GM12878 (cell line): ENCODE data around the gene ATP1A1. TPM values are rescaled to one million over a fixed set of nuclear protein-coding genes. Genes with fewer than 3 reads are reported as not detected.

ENCODE experiments used
- EP300 ChIP-seq, 2 experiments: fragments of 150-350 bp in 1 of 2; IDR thresholded peaks; 2 replicates each; pipeline ENCODE4 v1.6.1; 2011 to 2012; ENCODE audit warnings: low read depth in 2 of 2, low read length in 2 of 2, borderline replicate concordance in 1 of 2, improper control_type of control experiment in 1 of 2, inconsistent platforms in 1 of 2; ENCODE audit not compliant: control insufficient read depth in 1 of 2
- HDAC6 ChIP-seq: fragments of 200-600 bp; sonication (generic); IDR thresholded peaks from one replicate; pipeline ENCODE4 v1.8.0; 2017; ENCODE audit warnings: antibody characterized with exemption; ENCODE audit not compliant: unreplicated experiment
- IKZF1 ChIP-seq: fragments of 450-650 bp; conservative IDR thresholded peaks from 2 replicates; pipeline ENCODE4 v1.6.1; 2017; ENCODE audit warnings: antibody characterized with exemption, mild to moderate bottlenecking
- IKZF2 ChIP-seq, 2 experiments: fragments of 450-650 bp; IDR thresholded peaks; 2 replicates each; pipeline ENCODE4 v1.6.1; 2017; ENCODE audit warnings: mild to moderate bottlenecking in 2 of 2, moderate library complexity in 2 of 2
- KDM1A ChIP-seq: fragments of 200-600 bp; sonication (generic); IDR thresholded peaks from 2 replicates; pipeline ENCODE4 v1.6.1; 2016; ENCODE audit warnings: borderline replicate concordance
- POLR2AphosphoS5 ChIP-seq: IDR thresholded peaks from 2 replicates; pipeline ENCODE4 v1.6.1; 2011; ENCODE audit warnings: mild to moderate bottlenecking, low read length, inconsistent platforms
- TCF7 ChIP-seq: IDR thresholded peaks from 2 replicates; pipeline ENCODE4 v1.6.1; 2014; ENCODE audit warnings: antibody characterized with exemption, borderline replicate concordance
- polyA plus RNA-seq, 11 experiments: library from polyadenylated mRNA; depleted of rRNA in 4 of 11; unstranded in 6 of 11; stranded (reverse) in 5 of 11; fragments of >200 nt; fragmentation: Nextera tagmentation in 4 of 11; fragmentation: Illumina TruSeq in 1 of 11; extraction: Ambion mirVana in 4 of 11; extraction: Trizol in 1 of 11; gene quantifications; 1 replicate in 1 of 11; 2 replicates in 10 of 11; pipeline versions ENCODE4 v1.2.1 to v1.2.3, GENCODE V29; 2011 to 2016; ENCODE audit warnings: inconsistent platforms in 2 of 11, missing spikeins in 2 of 11, low read depth in 1 of 11
- total RNA-seq, 4 experiments: library from RNA; depleted of rRNA in 3 of 4; stranded (reverse); fragments of >200 nt in 3 of 4; fragmentation: Illumina TruSeq in 1 of 4; extraction: Trizol in 1 of 4; gene quantifications; 2 replicates each; pipeline versions ENCODE4 v1.2.1 to v1.2.3, GENCODE V29; 2013 to 2021
- TF ChIP-seq, protein P1 (sequence below): fragments of 450-650 bp; IDR thresholded peaks from 2 replicates; pipeline ENCODE4 v1.6.1; 2016; ENCODE audit warnings: mild to moderate bottlenecking
- TF ChIP-seq, protein P2 (sequence below): fragments of 450-650 bp; conservative IDR thresholded peaks from 2 replicates; pipeline ENCODE4 v1.6.1; 2017; ENCODE audit warnings: mild to moderate bottlenecking, moderate library complexity
- TF ChIP-seq, protein P3 (sequence below): IDR thresholded peaks from 2 replicates; pipeline ENCODE4 v1.6.1; 2011; ENCODE audit warnings: mild to moderate bottlenecking, low read depth, low read length, moderate library complexity; ENCODE audit not compliant: insufficient replicate concordance
- TF ChIP-seq, protein P4 (sequence below): IDR thresholded peaks from 2 replicates; pipeline ENCODE4 v1.6.1; 2012; ENCODE audit warnings: low read depth, low read length, improper control_type of control experiment
- TF ChIP-seq, protein P5 (sequence below): IDR thresholded peaks from 2 replicates; pipeline ENCODE4 v1.6.1; 2012; ENCODE audit warnings: low read depth, low read length, improper control_type of control experiment
- TF ChIP-seq, protein P6 (sequence below): fragments of 450-650 bp; IDR thresholded peaks from 2 replicates; pipeline ENCODE4 v1.6.1; 2017; ENCODE audit warnings: mild to moderate bottlenecking, moderate library complexity
- TF ChIP-seq, protein P7 (sequence below): fragments of 150-350 bp; IDR thresholded peaks from 2 replicates; pipeline ENCODE4 v1.6.1; 2016; ENCODE audit warnings: low read depth, low read length

Gene ATP1A1
- total and polyA plus RNA-seq, 10 of the 15 experiments (the other 5 are each of a cell fraction or from before 2014, with no cell fraction given): 113 to 566 (median 313) TPM

DNA sequence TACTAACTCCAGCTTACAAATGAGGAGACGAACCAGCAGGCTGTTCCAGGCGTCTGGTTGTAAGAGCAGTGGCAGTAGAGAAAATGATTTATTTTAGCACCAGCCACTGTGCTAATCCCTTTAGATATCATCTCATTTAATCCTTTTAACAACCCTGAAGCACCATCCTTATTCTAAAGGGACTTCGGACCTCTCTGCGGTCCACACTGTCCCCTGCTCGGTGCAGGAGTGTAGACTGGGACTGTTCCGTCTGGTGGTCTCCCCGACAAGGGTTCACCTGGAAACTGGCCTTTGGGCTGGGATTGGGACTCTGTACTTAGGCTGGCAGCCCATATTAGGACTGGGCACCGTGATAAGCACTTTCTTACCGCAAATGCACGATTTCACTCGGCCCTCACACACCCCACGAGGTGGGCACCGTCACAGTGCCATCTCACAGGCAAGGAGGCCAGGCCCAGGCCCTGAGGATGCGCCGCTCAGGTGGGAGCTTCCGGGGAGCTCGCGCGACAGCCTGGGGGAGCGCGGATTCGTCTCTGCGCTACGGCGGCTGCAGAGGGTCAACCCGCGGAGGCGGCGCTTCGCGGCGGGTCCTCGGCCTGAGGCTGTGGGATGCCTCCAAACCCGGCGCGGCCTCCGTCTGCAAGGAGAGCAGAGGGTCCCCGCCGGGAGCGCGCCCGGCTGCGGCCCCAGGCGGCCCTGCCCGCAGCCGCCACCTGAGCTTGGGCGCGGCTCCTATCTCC is 45.2 kb downstream of the ATP1A1 start (continued):
- TF ChIP-seq, protein P1, sequence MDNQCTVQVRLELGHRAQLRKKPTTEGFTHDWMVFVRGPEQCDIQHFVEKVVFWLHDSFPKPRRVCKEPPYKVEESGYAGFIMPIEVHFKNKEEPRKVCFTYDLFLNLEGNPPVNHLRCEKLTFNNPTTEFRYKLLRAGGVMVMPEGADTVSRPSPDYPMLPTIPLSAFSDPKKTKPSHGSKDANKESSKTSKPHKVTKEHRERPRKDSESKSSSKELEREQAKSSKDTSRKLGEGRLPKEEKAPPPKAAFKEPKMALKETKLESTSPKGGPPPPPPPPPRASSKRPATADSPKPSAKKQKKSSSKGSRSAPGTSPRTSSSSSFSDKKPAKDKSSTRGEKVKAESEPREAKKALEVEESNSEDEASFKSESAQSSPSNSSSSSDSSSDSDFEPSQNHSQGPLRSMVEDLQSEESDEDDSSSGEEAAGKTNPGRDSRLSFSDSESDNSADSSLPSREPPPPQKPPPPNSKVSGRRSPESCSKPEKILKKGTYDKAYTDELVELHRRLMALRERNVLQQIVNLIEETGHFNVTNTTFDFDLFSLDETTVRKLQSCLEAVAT: no peak
- TF ChIP-seq, protein P2, sequence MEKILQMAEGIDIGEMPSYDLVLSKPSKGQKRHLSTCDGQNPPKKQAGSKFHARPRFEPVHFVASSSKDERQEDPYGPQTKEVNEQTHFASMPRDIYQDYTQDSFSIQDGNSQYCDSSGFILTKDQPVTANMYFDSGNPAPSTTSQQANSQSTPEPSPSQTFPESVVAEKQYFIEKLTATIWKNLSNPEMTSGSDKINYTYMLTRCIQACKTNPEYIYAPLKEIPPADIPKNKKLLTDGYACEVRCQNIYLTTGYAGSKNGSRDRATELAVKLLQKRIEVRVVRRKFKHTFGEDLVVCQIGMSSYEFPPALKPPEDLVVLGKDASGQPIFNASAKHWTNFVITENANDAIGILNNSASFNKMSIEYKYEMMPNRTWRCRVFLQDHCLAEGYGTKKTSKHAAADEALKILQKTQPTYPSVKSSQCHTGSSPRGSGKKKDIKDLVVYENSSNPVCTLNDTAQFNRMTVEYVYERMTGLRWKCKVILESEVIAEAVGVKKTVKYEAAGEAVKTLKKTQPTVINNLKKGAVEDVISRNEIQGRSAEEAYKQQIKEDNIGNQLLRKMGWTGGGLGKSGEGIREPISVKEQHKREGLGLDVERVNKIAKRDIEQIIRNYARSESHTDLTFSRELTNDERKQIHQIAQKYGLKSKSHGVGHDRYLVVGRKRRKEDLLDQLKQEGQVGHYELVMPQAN: peak; percentile 59
- TF ChIP-seq, protein P3, sequence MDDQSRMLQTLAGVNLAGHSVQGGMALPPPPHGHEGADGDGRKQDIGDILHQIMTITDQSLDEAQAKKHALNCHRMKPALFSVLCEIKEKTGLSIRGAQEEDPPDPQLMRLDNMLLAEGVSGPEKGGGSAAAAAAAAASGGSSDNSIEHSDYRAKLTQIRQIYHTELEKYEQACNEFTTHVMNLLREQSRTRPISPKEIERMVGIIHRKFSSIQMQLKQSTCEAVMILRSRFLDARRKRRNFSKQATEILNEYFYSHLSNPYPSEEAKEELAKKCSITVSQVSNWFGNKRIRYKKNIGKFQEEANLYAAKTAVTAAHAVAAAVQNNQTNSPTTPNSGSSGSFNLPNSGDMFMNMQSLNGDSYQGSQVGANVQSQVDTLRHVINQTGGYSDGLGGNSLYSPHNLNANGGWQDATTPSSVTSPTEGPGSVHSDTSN: peak; percentile 24
- peak; percentile 80 for TF ChIP-seq IKZF1
- no peak for TF ChIP-seq KDM1A
- TF ChIP-seq, protein P4, sequence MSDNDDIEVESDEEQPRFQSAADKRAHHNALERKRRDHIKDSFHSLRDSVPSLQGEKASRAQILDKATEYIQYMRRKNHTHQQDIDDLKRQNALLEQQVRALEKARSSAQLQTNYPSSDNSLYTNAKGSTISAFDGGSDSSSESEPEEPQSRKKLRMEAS: peak; percentile 33
- peak; percentile 64 for TF ChIP-seq HDAC6
- no peak for TF ChIP-seq EP300 (IDR thresholded peaks at IDR 0.05; ENCODE audit: borderline replicate concordance in 1 of 2, control insufficient read depth in 1 of 2, low read depth in 2 of 2, low read length in 2 of 2)
- TF ChIP-seq, protein P5, sequence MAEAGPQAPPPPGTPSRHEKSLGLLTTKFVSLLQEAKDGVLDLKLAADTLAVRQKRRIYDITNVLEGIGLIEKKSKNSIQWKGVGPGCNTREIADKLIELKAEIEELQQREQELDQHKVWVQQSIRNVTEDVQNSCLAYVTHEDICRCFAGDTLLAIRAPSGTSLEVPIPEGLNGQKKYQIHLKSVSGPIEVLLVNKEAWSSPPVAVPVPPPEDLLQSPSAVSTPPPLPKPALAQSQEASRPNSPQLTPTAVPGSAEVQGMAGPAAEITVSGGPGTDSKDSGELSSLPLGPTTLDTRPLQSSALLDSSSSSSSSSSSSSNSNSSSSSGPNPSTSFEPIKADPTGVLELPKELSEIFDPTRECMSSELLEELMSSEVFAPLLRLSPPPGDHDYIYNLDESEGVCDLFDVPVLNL: no peak; the same call in 1 of the 2 replicates
- TF ChIP-seq TCF7: no peak
- TF ChIP-seq IKZF2 (IDR thresholded peaks at IDR 0.05): no peak
- TF ChIP-seq, protein P6, sequence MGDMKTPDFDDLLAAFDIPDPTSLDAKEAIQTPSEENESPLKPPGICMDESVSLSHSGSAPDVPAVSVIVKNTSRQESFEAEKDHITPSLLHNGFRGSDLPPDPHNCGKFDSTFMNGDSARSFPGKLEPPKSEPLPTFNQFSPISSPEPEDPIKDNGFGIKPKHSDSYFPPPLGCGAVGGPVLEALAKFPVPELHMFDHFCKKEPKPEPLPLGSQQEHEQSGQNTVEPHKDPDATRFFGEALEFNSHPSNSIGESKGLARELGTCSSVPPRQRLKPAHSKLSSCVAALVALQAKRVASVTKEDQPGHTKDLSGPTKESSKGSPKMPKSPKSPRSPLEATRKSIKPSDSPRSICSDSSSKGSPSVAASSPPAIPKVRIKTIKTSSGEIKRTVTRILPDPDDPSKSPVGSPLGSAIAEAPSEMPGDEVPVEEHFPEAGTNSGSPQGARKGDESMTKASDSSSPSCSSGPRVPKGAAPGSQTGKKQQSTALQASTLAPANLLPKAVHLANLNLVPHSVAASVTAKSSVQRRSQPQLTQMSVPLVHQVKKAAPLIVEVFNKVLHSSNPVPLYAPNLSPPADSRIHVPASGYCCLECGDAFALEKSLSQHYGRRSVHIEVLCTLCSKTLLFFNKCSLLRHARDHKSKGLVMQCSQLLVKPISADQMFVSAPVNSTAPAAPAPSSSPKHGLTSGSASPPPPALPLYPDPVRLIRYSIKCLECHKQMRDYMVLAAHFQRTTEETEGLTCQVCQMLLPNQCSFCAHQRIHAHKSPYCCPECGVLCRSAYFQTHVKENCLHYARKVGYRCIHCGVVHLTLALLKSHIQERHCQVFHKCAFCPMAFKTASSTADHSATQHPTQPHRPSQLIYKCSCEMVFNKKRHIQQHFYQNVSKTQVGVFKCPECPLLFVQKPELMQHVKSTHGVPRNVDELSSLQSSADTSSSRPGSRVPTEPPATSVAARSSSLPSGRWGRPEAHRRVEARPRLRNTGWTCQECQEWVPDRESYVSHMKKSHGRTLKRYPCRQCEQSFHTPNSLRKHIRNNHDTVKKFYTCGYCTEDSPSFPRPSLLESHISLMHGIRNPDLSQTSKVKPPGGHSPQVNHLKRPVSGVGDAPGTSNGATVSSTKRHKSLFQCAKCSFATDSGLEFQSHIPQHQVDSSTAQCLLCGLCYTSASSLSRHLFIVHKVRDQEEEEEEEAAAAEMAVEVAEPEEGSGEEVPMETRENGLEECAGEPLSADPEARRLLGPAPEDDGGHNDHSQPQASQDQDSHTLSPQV: no peak
- TF ChIP-seq, protein P7, sequence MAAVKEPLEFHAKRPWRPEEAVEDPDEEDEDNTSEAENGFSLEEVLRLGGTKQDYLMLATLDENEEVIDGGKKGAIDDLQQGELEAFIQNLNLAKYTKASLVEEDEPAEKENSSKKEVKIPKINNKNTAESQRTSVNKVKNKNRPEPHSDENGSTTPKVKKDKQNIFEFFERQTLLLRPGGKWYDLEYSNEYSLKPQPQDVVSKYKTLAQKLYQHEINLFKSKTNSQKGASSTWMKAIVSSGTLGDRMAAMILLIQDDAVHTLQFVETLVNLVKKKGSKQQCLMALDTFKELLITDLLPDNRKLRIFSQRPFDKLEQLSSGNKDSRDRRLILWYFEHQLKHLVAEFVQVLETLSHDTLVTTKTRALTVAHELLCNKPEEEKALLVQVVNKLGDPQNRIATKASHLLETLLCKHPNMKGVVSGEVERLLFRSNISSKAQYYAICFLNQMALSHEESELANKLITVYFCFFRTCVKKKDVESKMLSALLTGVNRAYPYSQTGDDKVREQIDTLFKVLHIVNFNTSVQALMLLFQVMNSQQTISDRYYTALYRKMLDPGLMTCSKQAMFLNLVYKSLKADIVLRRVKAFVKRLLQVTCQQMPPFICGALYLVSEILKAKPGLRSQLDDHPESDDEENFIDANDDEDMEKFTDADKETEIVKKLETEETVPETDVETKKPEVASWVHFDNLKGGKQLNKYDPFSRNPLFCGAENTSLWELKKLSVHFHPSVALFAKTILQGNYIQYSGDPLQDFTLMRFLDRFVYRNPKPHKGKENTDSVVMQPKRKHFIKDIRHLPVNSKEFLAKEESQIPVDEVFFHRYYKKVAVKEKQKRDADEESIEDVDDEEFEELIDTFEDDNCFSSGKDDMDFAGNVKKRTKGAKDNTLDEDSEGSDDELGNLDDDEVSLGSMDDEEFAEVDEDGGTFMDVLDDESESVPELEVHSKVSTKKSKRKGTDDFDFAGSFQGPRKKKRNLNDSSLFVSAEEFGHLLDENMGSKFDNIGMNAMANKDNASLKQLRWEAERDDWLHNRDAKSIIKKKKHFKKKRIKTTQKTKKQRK: no peak
- TF ChIP-seq POLR2AphosphoS5: peak; percentile 93
